IPS-NIHi11 (cell line): ENCODE measurements around the gene PI4KA.
"Not testable (repeated sequence)": the region's sequence is repeated elsewhere in the genome, so short reads cannot be mapped to it uniquely, and the experiment has no call there.

Experiments used
- DNase-seq: peaks from one replicate; pipeline ENCODE4 v3.0.0; 2012; ENCODE audit warnings: mixed read lengths, low spot score

PI4KA gene

GRCh38 chr22:20664594-20664959 is 194.0 kb downstream of the PI4KA start:
- DNase-seq, result no peak

- DNase-seq, result no peak
These were observed 194.5 kb downstream of the PI4KA start for GRCh38 chr22:20663941-20664593.

DNA sequence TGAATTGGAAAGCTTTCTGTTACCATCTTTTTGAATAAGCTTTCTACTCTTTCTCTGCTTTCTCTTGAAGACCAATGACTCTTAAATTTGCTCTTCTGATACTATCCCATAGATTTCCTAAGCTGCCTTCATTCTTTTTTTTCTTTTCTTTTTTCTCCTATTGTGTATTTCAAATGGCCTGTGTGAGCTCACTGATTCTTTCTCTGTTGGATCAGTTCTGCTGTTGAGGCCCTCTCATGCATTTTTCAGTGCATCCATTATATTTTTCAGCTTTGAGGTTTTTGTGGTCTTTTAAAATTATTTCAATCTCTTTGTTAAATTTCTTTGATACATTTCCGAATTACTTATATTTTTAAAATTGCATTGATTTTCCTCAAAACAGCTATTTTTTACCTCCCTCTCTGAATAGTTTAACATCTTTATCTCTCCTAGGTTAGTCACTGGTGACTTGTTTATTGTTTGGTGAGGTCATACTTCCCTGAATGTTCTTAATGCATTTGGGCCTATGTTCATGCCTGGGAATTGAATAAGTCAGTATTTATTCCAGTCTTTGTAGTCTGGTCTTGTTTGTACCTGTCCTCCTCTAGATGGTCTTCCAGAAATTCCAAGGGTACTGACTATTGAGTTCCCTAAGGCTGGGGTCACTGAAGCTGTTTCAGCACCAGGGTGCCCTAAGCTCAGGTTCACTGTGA is 195.3 kb downstream of the PI4KA start:
- DNase-seq, result no peak

DNA sequence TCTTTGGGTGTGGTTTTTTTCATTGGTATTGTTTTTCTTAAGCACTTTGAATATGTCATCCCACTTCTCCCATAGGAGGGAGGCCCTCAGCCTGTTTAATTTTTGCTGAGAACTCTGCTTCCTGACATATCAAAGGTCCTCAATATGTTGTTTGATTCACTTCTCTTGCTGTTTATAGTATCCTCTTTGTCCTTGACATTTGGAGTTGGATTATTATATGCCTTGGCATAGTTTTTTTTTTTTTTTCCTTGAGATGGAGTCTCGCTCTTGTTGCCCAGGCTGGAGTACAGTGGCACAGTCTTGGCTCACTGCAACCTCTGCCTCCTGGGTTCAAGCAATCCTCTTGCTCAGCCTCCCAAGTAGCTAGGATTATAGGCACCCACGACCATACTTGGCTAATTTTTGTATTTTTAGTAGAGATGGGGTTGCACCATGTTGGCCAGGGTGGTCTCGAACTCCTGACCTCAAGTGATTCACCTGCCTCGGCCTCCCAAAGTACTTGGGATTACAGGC is 196.0 kb downstream of the PI4KA start:
- not testable (repeated sequence) for DNase-seq

DNA sequence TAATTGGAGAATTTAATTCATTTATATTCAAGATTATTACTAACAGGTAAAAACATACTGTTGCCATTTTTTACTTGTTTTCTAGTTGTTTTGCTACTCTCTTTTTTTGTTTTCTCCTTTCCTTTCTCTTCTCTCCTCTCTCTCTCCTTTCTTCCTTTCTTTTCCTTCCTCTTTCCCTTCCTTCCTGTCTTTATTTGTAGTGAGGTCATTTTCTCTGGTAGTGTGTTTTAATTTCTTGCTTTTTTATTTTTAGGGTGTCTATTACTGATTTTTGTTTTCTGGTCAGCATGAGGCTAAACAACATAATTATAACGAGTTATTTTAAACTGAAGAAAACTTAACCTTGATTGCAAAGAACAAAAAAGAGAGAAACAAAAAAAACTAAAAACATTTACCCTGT is 197.1 kb downstream of the PI4KA start:
- no peak for DNase-seq

DNA sequence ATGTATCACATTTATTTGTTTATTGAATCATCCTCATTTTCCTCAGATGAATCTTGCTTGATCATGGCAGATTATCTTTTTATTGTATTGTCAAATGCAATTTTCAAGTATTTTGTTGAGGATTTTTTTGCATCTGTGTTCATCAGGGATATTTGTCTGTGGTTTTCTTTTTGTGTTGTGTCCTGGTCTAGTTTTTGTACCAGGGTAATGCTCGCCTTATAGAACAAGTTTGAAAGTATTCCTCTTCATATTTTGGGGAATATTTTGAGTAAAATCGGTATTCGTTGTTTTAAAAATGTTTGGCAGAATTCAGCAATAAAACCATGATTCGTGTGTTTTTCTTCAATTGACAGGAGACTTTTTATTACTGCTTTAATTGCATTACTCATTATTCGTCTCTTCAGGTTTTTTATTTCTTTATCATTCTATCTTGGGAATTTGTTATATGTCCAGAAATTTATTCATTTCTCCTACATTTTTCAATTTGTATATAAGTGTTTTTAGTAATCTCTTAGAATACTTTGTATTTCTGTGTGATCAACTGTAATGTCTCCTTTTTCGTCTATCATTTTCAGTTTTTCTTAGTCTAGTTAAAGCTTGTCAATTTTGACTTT is 198.1 kb downstream of the PI4KA start:
- no peak for DNase-seq

- no peak for DNase-seq
These were observed 198.7 kb downstream of the PI4KA start for GRCh38 chr22:20659920-20660319.

- no peak for DNase-seq
These were observed 199.4 kb downstream of the PI4KA start for GRCh38 chr22:20659258-20659657.

DNA sequence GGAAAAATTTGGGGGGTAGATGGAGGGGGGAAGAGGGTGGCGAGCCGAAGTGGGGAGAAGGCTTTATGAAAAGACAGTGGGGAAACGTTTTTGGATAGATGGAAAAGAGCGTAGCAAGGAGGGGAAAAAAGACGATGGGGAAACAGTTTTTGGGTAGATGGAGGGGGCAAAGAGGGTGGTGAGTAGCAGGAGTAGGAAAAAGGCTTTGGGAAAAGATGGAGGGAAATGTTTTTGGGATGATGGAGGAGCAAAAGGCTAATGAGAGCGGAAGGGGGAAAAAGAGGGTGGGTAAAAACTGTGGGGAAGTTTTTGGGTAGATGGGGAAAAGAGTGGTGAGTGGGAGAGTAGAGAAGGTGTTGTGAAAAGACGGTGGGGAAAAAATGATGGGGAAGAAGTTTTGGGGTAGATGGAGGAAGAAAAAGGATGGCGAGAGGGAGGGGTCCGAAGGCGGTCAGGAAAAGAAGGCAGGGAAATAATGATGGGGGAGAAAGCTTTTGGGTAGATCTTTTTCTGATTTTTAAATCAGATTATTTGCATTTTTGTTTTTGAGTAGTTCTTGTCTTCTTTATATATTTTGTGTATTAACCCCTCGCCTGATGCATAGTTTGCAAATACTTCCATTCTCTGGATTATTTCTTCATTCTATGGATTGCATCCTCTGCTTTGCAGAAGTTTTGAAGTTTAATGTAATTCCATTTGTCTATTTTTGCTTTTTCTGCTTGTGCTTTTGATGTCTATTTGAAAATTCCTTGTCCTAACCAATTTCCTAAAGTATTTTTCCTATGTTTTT is 200.0 kb downstream of the PI4KA start:
- no peak for DNase-seq

- DNase-seq, result no peak
These were observed 200.6 kb downstream of the PI4KA start for GRCh38 chr22:20657963-20658362.
